Heart right ventricle (tissue), 16 donors: ENCODE data around the gene ZNF761. TPM values are rescaled to one million over a fixed set of nuclear protein-coding genes. Genes with fewer than 3 reads are reported as not detected.
A peak's percentile ranks its signal among the peaks of the same experiment; 100 is the strongest.
"Not testable (repeated sequence)": the region's sequence is repeated elsewhere in the genome, so short reads cannot be mapped to it uniquely, and the experiment has no call there.

Source experiments
- ATAC-seq, 8 donors: fragments of 200-7000 bp; cut with Tn5 transposase; one replicate each; pipeline ENCODE4 v1.9.1; 2020; ENCODE audit warnings: mild to moderate bottlenecking in 8 of 8, moderate library complexity in 8 of 8, moderate number of reproducible peaks in 1 of 8
- DNase-seq, 2 donors: peaks; one replicate each; pipeline ENCODE4 v3.0.0-alpha.2; 2020
- H3K27ac ChIP-seq, 10 donors: fragments of 200-600 bp; sonication (generic) in 2 of 10; one replicate each; pipeline versions ENCODE4 v1.5.0 to v1.8.0; 2020 to 2022; ENCODE audit warnings: mild to moderate bottlenecking in 3 of 10
- H3K27me3 ChIP-seq, 7 donors: fragments of 200-600 bp; one replicate each; pipeline ENCODE4 v1.8.0; 2021 to 2022; ENCODE audit warnings: mild to moderate bottlenecking in 2 of 7
- H3K36me3 ChIP-seq, 9 donors: fragments of 200-600 bp; sonication (generic) in 1 of 9; one replicate each; pipeline versions ENCODE4 v1.5.0 to v1.8.0; 2020 to 2022; ENCODE audit warnings: mild to moderate bottlenecking in 2 of 9
- H3K4me1 ChIP-seq, 9 donors: fragments of 200-600 bp; sonication (generic) in 1 of 9; one replicate each; pipeline versions ENCODE4 v1.5.0 to v1.8.0; 2020 to 2022; ENCODE audit warnings: mild to moderate bottlenecking in 4 of 9
- H3K4me3 ChIP-seq, 10 donors: fragments of 200-600 bp; sonication (generic) in 2 of 10; one replicate each; pipeline versions ENCODE4 v1.5.0 to v1.8.0; 2020 to 2022; ENCODE audit warnings: mild to moderate bottlenecking in 7 of 10, moderate library complexity in 2 of 10
- H3K9me3 ChIP-seq, 11 donors: fragments of 200-600 bp in 10 of 11; sonication (generic) in 2 of 11; one replicate each; pipeline versions ENCODE4 v1.5.0 to v1.8.0; 2013 to 2022; ENCODE audit warnings: mild to moderate bottlenecking in 2 of 11, control low read depth in 1 of 11, moderate library complexity in 1 of 11
- WGBS, 2 donors: extraction: QIAGEN DNeasy Blood & Tissue Kit; methylation state at CpG; one replicate each; pipeline ENCODE4 v1.1.7; 2013; ENCODE audit warnings: inconsistent platforms in 1 of 2; 5-methylcytosine and 5-hydroxymethylcytosine counted together
- intact Hi-C, 10 donors: fragments of 100-400 bp; cut with DNase I; formaldehyde crosslinking; loops; one replicate each; pipeline versions ENCODE4 v1.11.1 to v1.14.2; 2022
- polyA plus RNA-seq, 2 donors: library from polyadenylated mRNA; stranded (reverse); fragments of 200-250 nt; gene quantifications; one replicate each; pipeline ENCODE4 v1.2.3, GENCODE V29; 2013
- total RNA-seq, 10 donors: library from RNA; stranded (reverse); fragmentation: NEBNext Ultra II Directional in 3 of 10; extraction: Animal tissue kit (Norgen Biotek cat#: 25700) in 3 of 10; gene quantifications; one replicate each; pipeline versions ENCODE4 v1.2.1 to v1.2.4, GENCODE V29; 2021 to 2023
- TF ChIP-seq, protein P1 (sequence below), 9 donors: fragments of 200-600 bp; sonication (generic) in 2 of 9; IDR thresholded peaks; one replicate each; pipeline versions ENCODE4 v1.5.0 to v1.8.0; 2021 to 2022; ENCODE audit warnings: antibody characterized with exemption in 9 of 9, mild to moderate bottlenecking in 5 of 9, moderate library complexity in 1 of 9
- donor health status: Arrhythmogenic right ventricular cardiomyopathy.
- donor health status: ischemic (EF 13 %, LVEDD 7.1; RV severe dilation, severe dysfunction).
- donor health status: healthy with polysubstance abuse.
- donor health status: DM: no; HTN: yes; CAD: no.
- donor health status: DM: no; HTN: no; CAD: no.
- donor health status: ischemic (EF 25% LVEDD 6.9; RV normal size, moderate dysfunction).
- donor health status: ischemic (EF 25% LVEDD 5.7; RV mildly dilated, moderate dysfunction).
- donor health status: healthy.
- donor health status: DM: yes; HTN: yes; CAD: no.
- donor health status: Ischemic cardiomyopathy.
- donor health status: ischemic (EF 35%, LVEDD 5.7; RV mildly dilated, moderate dysfunction).
- donor health status: nonischemic (EF 11% LVEDD 7.7; RV severe dilation, severe dysfunction).
- donor health status: DM: yes; HTN: yes; CAD: no.
- donor health status: PGD.
- donor health status: ischemic (EF 29% LVEDD 5.4; RV normal size, mild dysfunction).
- donor health status: nonischemic (EF 23%, LVEDD 6.1; RV moderate dilation, normal function).

The ZNF761 gene
- total and polyA plus RNA-seq, 12 donors = 2.4 to 6.9 (median 3.4) TPM

DNA sequence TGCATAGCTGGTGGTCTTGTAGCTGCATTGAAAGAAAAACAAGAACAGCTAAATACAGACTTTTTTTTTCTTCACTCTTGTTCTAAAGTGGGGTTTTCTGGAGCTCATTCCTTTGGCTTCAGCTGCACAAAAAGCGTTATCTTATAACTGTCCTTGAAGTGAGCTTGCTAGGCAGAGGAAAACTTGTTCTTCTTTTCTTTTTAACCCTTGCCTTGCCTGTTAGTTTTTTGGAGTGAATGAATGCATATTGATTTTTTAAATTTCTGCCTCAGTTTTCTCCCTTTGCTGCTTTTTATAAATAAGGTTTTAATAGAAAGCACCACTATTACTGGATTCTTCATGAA is 35.3 kb upstream of the ZNF761 start:
- ATAC-seq (no peak), DNase-seq (no peak)
- Histone ChIP-seq H3K9me3 (peaks cover 0 to 9% (median 0%) of the 10 kb centered on the region in 11 donors), H3K4me1 (peaks cover 0 to 25% (median 22%) of the 10 kb centered on the region in 9 donors), H3K4me3 (peak overlapping the region in 5 of 10 donors; percentile 8 to 94 (median 81)), H3K27ac (no peak overlapping the region), H3K36me3 (peaks cover 0 to 37% (median 17%) of the 10 kb centered on the region in 9 donors), H3K27me3 (no peaks in the 10 kb centered on the region)
- intact Hi-C loops = loop anchor here in 3 of 10 donors (10.0 kb wide), 1 partner anchor 202 kb away; the partner anchor contains the start of gene ZNF665 (in 3 of the 3)
- TF ChIP-seq, protein P1, sequence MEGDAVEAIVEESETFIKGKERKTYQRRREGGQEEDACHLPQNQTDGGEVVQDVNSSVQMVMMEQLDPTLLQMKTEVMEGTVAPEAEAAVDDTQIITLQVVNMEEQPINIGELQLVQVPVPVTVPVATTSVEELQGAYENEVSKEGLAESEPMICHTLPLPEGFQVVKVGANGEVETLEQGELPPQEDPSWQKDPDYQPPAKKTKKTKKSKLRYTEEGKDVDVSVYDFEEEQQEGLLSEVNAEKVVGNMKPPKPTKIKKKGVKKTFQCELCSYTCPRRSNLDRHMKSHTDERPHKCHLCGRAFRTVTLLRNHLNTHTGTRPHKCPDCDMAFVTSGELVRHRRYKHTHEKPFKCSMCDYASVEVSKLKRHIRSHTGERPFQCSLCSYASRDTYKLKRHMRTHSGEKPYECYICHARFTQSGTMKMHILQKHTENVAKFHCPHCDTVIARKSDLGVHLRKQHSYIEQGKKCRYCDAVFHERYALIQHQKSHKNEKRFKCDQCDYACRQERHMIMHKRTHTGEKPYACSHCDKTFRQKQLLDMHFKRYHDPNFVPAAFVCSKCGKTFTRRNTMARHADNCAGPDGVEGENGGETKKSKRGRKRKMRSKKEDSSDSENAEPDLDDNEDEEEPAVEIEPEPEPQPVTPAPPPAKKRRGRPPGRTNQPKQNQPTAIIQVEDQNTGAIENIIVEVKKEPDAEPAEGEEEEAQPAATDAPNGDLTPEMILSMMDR (IDR thresholded peaks at IDR 0.05) = no peak
- WGBS, 2 donors = 5% methylated on average over 1 of the region's 1 CpG

GRCh38 chr19:53397918-53398317 is 33.9 kb upstream of the ZNF761 start:
- not testable (repeated sequence) for DNase-seq, H3K4me3 ChIP-seq, ATAC-seq, H3K27me3 ChIP-seq, H3K27ac ChIP-seq
- 75 to 89% methylated on average over 1 of the region's 1 CpG for WGBS, 2 donors
- Histone ChIP-seq H3K4me1 (peaks cover 0 to 25% (median 22%) of the 10 kb centered on the region in 9 donors), H3K9me3 (peaks cover 0 to 22% (median 0%) of the 10 kb centered on the region in 11 donors), H3K36me3 (peaks cover 0 to 51% (median 28%) of the 10 kb centered on the region in 9 donors)
- intact Hi-C loops = loop anchor here in 3 of 10 donors (10.0 kb wide), 1 partner anchor 203 kb away; the partner anchor contains the start of gene ZNF665 (in 3 of the 3)

DNA sequence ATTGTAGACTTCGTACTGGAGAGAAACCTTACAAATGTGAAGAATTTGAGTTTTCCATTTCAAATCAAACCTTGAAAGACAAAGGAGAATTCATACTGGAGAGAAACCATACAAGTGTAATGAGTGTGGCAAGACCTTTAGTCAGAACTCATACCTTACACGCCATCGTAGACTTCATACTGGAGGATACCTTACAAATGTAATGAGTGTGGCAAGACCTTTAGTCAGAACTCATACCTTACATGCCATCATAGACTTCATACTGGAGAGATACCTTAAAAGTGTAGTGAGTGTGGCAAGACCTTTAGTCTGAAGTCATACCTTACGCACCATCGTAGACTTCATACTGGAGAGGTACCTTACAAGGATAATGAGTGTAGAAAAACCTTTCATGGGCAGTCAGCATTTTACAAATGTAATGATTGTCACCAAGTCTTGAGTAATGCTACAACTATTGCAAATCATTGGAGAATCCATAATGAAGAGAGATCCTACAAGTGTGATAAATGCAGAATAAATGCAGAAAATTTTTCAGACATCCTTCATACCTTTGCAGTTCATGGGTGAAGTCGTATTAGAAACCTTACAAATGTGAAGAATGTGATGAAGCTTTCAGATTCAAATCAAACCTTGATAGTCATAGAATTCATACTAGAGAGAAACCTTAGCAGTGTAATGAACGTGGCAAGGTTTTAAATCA is 22.1 kb upstream of the ZNF761 start:
- WGBS, 2 donors = 90 to 91% methylated on average over 7 of the region's 7 CpGs
- H3K27me3 ChIP-seq = no peaks in the 10 kb centered on the region
- H3K27ac ChIP-seq = no peak overlapping the region
- H3K4me1 ChIP-seq = no peaks in the 10 kb centered on the region
- H3K36me3 ChIP-seq = peaks cover 3 to 69% (median 37%) of the 10 kb centered on the region in 9 donors
- DNase-seq (no peak), ATAC-seq (no peak)
- intact Hi-C loops = no loop called here
- H3K4me3 ChIP-seq = no peak overlapping the region
- peaks cover 0 to 95% (median 42%) of the 10 kb centered on the region in 11 donors for H3K9me3 ChIP-seq
- TF ChIP-seq, protein P1 (IDR thresholded peaks at IDR 0.05) = no peak

DNA sequence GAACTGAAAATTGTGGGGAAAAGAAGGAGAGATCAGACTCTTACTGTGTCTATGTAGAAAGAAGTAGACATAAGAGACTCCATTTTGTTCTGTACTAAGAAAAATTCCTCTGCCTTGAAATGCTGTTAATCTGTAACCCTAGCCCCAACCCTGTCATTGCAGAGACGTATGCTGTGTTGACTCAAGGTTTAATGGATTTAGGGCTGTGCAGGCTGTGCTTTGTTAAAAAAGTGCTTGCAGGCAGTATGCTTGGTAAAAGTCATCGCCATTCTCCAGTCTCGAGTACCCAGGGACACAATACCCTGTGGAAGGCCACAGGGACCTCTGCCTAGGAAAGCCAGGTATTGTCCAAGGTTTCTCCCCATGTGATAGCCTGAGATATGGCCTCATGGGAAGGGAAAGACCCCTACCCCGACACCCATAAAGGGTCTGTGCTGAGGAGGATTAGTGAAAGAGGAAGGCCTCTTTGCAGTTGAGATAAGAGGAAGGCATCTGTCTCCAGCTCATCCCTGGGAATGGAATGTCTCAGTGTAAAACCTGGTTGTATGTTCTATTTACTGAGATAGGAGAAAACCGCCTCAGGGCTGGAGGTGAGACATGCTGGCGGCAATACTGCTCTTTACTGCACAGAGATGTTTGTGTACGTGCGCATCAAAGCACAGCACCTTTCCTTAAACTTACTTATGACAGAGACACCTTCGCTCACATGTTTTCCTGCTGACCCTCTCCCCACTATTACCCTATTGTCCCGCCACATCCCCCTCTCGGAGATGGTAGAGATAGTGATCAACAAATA is 11.1 kb upstream of the ZNF761 start:
- not testable (repeated sequence) for H3K36me3 ChIP-seq, H3K4me1 ChIP-seq, H3K27me3 ChIP-seq, H3K4me3 ChIP-seq, H3K27ac ChIP-seq, ATAC-seq, DNase-seq
- peaks cover 0 to 18% (median 0%) of the 10 kb centered on the region in 11 donors for H3K9me3 ChIP-seq
- intact Hi-C loops = loop anchor here in 6 of 10 donors (10.0 kb wide), 3 partner anchors 84 to 324 kb away; no protein-coding TSS in a partner anchor
- 61% methylated on average over 11 of the region's 11 CpGs for WGBS, 2 donors

GRCh38 chr19:53422551-53422950 is 9.2 kb upstream of the ZNF761 start:
- no peaks in the 10 kb centered on the region for H3K4me1 ChIP-seq
- H3K9me3 ChIP-seq = peaks cover 0 to 6% (median 0%) of the 10 kb centered on the region in 11 donors
- intact Hi-C loops = loop anchor here in 6 of 10 donors (10.0 kb wide), 3 partner anchors 82 to 322 kb away; no protein-coding TSS in a partner anchor
- DNase-seq (no peak), ATAC-seq (no peak)
- H3K36me3 ChIP-seq = no peaks in the 10 kb centered on the region
- no peak overlapping the region for H3K27ac ChIP-seq
- H3K4me3 ChIP-seq = no peak overlapping the region
- WGBS, 2 donors = 60 to 70% methylated on average over 5 of the region's 5 CpGs
- H3K27me3 ChIP-seq = no peaks in the 10 kb centered on the region
- TF ChIP-seq, protein P1 (IDR thresholded peaks at IDR 0.05) = no peak

DNA sequence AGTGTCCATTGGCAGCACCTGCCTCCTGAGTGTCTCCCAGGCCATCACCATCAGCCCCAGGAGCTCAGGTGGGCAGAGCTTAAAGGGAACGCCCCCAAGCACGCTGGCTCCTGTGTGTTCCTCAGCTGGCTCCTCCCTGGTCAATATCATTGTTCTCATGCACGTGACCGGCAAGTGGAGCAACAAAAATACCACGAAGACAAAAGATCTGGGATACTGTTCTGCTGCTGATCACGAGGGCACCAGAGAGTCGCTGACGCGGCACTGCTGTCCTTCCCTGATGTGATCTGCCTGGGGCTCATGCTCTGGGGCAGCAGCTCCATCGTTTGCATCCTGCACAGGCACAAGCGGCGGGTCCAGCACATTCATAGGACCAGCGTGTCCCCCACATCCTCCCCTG is 8.7 kb upstream of the ZNF761 start:
- 7 to 9% methylated on average over 7 to 11 of the region's 13 CpGs for WGBS, 2 donors
- intact Hi-C loops = loop anchor here in 6 of 10 donors (10.0 kb wide), 3 partner anchors 82 to 322 kb away; no protein-coding TSS in a partner anchor
- peak; percentile 45 to 77 (median 64) for ATAC-seq
- H3K4me3 ChIP-seq = peak overlapping the region in 1 of 10 donors; percentile 34
- H3K9me3 ChIP-seq, H3K27me3 ChIP-seq, H3K36me3 ChIP-seq, DNase-seq, H3K4me1 ChIP-seq: not testable (repeated sequence)
- H3K27ac ChIP-seq = peak overlapping the region in 1 of 10 donors; percentile 48
